Activated CD4-positive, alpha-beta T cell treated with anti-CD3 and anti-CD28 coated beads, Interleukin-2, amount 10 ng/mL, durations not matched to agents 7 days and 5 days (primary cell): Measurements from ENCODE around the gene TENT4A. TPM values are rescaled to one million over a fixed set of nuclear protein-coding genes. Genes with fewer than 3 reads are reported as not detected.

Experiments
- CTCF ChIA-PET: fragments of 350-600 bp; sonication (Branson Sonifier 250); formaldehyde crosslinking; loops from one replicate; lab custom pipeline; 2021; ENCODE audit warnings: antibody characterized with exemption; lab: Charles Lee
- POLR2A ChIA-PET: fragments of 350-600 bp; sonication (Branson Sonifier 250); formaldehyde crosslinking; loops from one replicate; lab custom pipeline; 2021; ENCODE audit warnings: antibody characterized with exemption; lab: Charles Lee
- DNase-seq: peaks from one replicate; pipeline ENCODE4 v3.0.0-alpha.2; 2020
- H3K27ac Mint-ChIP-seq: one replicate; pipeline ENCODE4 v1.8.0; 2021; ENCODE audit warnings: mild to moderate bottlenecking, moderate library complexity, mixed read lengths
- H3K27me3 Mint-ChIP-seq: one replicate; pipeline ENCODE4 v1.8.0; 2021; ENCODE audit warnings: mixed read lengths
- H3K36me3 Mint-ChIP-seq: one replicate; pipeline ENCODE4 v1.8.0; 2021; ENCODE audit warnings: low read depth, mixed read lengths
- H3K4me1 Mint-ChIP-seq: one replicate; pipeline ENCODE4 v1.8.0; 2021; ENCODE audit warnings: mixed read lengths
- H3K4me3 Mint-ChIP-seq: one replicate; pipeline ENCODE4 v1.8.0; 2021; ENCODE audit warnings: mild to moderate bottlenecking, moderate library complexity, mixed read lengths
- H3K9me3 Mint-ChIP-seq: one replicate; pipeline ENCODE4 v1.8.0; 2021; ENCODE audit warnings: mixed read lengths
- total RNA-seq, 2 experiments: library from RNA; stranded (reverse); gene quantifications; one replicate each; pipeline ENCODE4 v1.2.3, GENCODE V29; 2021

The TENT4A gene
- total RNA-seq, 2 experiments from 2014 or later = 37.4 to 41.9 TPM

GRCh38 chr5:6742081-6742758, 29.0 kb downstream of the TENT4A start:
- Mint-ChIP-seq H3K9me3 (no peaks in the 10 kb centered on the region), H3K4me3 (no peak overlapping the region), H3K27ac (no peak overlapping the region), H3K36me3 (peaks cover 46% of the 10 kb centered on the region), H3K4me1 (peaks cover 15% of the 10 kb centered on the region), H3K27me3 (no peaks in the 10 kb centered on the region)
- POLR2A ChIA-PET = no interaction called here
- CTCF ChIA-PET = interaction anchor here (0.7 kb wide), 1 partner anchor 33 kb away, joined by 3 read pairs; no protein-coding TSS in a partner anchor
- DNase-seq = no peak

GRCh38 chr5:6743161-6743560, 29.9 kb downstream of the TENT4A start:
- H3K36me3 Mint-ChIP-seq = peaks cover 47% of the 10 kb centered on the region
- no peak overlapping the region for H3K4me3 Mint-ChIP-seq
- POLR2A ChIA-PET = no interaction called here
- H3K27ac Mint-ChIP-seq = peak overlapping the region; percentile 66
- DNase-seq = no peak
- no peaks in the 10 kb centered on the region for H3K27me3 Mint-ChIP-seq
- CTCF ChIA-PET = no interaction called here
- H3K4me1 Mint-ChIP-seq = peaks cover 10% of the 10 kb centered on the region
- no peaks in the 10 kb centered on the region for H3K9me3 Mint-ChIP-seq

- no peak overlapping the region for H3K27ac Mint-ChIP-seq
- no peak for DNase-seq
- peaks cover 50% of the 10 kb centered on the region for H3K36me3 Mint-ChIP-seq
- POLR2A ChIA-PET = no interaction called here
- no peaks in the 10 kb centered on the region for H3K27me3 Mint-ChIP-seq
- H3K4me3 Mint-ChIP-seq = no peak overlapping the region
- CTCF ChIA-PET = interaction anchor here (0.6 to 1.8 kb wide), 9 partner anchors 9 to 465 kb away, joined by 3 to 12 read pairs (median 4); no protein-coding TSS in a partner anchor
- H3K9me3 Mint-ChIP-seq = no peaks in the 10 kb centered on the region
- H3K4me1 Mint-ChIP-seq = no peaks in the 10 kb centered on the region
Measured at GRCh38 chr5:6744841-6745705, 31.8 kb downstream of the TENT4A start.

GRCh38 chr5:6745706-6746222, 32.5 kb downstream of the TENT4A start:
- no peak overlapping the region for H3K27ac Mint-ChIP-seq
- ChIA-PET CTCF (interaction anchor here (0.7 to 1.8 kb wide), 6 partner anchors 10 to 111 kb away, joined by 3 to 12 read pairs (median 4); no protein-coding TSS in a partner anchor), POLR2A (no interaction called here)
- H3K9me3 Mint-ChIP-seq = no peaks in the 10 kb centered on the region
- peak; percentile 56 for DNase-seq
- peaks cover 52% of the 10 kb centered on the region for H3K36me3 Mint-ChIP-seq
- H3K4me1 Mint-ChIP-seq = peaks cover 3% of the 10 kb centered on the region
- no peak overlapping the region for H3K4me3 Mint-ChIP-seq
- H3K27me3 Mint-ChIP-seq = no peaks in the 10 kb centered on the region

- ChIA-PET POLR2A (no interaction called here), CTCF (interaction anchor here (1.1 to 1.4 kb wide), 2 partner anchors 10 to 71 kb away, joined by 3 to 12 read pairs; no protein-coding TSS in a partner anchor)
- Mint-ChIP-seq H3K9me3 (no peaks in the 10 kb centered on the region), H3K27ac (no peak overlapping the region), H3K36me3 (peaks cover 53% of the 10 kb centered on the region), H3K4me3 (no peak overlapping the region), H3K4me1 (peaks cover 3% of the 10 kb centered on the region), H3K27me3 (no peaks in the 10 kb centered on the region)
- no peak for DNase-seq
Measured at GRCh38 chr5:6746244-6746643, 33.0 kb downstream of the TENT4A start.

- Mint-ChIP-seq H3K9me3 (no peaks in the 10 kb centered on the region), H3K4me3 (no peak overlapping the region), H3K27ac (no peak overlapping the region), H3K36me3 (peaks cover 59% of the 10 kb centered on the region), H3K4me1 (peaks cover 3% of the 10 kb centered on the region), H3K27me3 (no peaks in the 10 kb centered on the region)
- ChIA-PET CTCF (interaction anchor here (1.0 kb wide), 1 partner anchor 11 kb away, joined by 3 read pairs; no protein-coding TSS in a partner anchor), POLR2A (interaction anchor here (0.6 kb wide), 1 partner anchor 162 kb away, joined by 5 read pairs; no protein-coding TSS in a partner anchor)
- DNase-seq = no peak
Measured at GRCh38 chr5:6747103-6747502, 33.9 kb downstream of the TENT4A start.

GRCh38 chr5:6748142-6748541, 34.9 kb downstream of the TENT4A start:
- no peak for DNase-seq
- POLR2A ChIA-PET = no interaction called here
- Mint-ChIP-seq H3K27me3 (no peaks in the 10 kb centered on the region), H3K27ac (no peak overlapping the region), H3K4me3 (no peak overlapping the region), H3K36me3 (peaks cover 66% of the 10 kb centered on the region), H3K4me1 (peaks cover 3% of the 10 kb centered on the region), H3K9me3 (no peaks in the 10 kb centered on the region)
- CTCF ChIA-PET = no interaction called here

- no peaks in the 10 kb centered on the region for H3K27me3 Mint-ChIP-seq
- no peak overlapping the region for H3K27ac Mint-ChIP-seq
- POLR2A ChIA-PET = no interaction called here
- H3K4me3 Mint-ChIP-seq = no peak overlapping the region
- peaks cover 3% of the 10 kb centered on the region for H3K4me1 Mint-ChIP-seq
- no peak for DNase-seq
- H3K9me3 Mint-ChIP-seq = no peaks in the 10 kb centered on the region
- CTCF ChIA-PET = interaction anchor here (0.9 to 1.1 kb wide), 2 partner anchors 12 to 120 kb away, joined by 3 read pairs; no protein-coding TSS in a partner anchor
- H3K36me3 Mint-ChIP-seq = peaks cover 69% of the 10 kb centered on the region
Measured at GRCh38 chr5:6749026-6749716, 35.9 kb downstream of the TENT4A start.

GRCh38 chr5:6750142-6750840, 37.1 kb downstream of the TENT4A start:
- no peak overlapping the region for H3K27ac Mint-ChIP-seq
- H3K4me1 Mint-ChIP-seq = peaks cover 3% of the 10 kb centered on the region
- CTCF ChIA-PET = interaction anchor here (0.6 kb wide), 1 partner anchor 1366 kb away, joined by 3 read pairs; no protein-coding TSS in a partner anchor

GRCh38 chr5:6750951-6751685, 37.9 kb downstream of the TENT4A start:
- no peaks in the 10 kb centered on the region for H3K27me3 Mint-ChIP-seq
- no peak overlapping the region for H3K4me3 Mint-ChIP-seq
- peaks cover 75% of the 10 kb centered on the region for H3K36me3 Mint-ChIP-seq
- DNase-seq = no peak
- POLR2A ChIA-PET = no interaction called here
- H3K9me3 Mint-ChIP-seq = no peaks in the 10 kb centered on the region
- H3K4me1 Mint-ChIP-seq = peaks cover 3% of the 10 kb centered on the region
- CTCF ChIA-PET = interaction anchor here (0.6 kb wide), 1 partner anchor 1365 kb away, joined by 3 read pairs; no protein-coding TSS in a partner anchor
- no peak overlapping the region for H3K27ac Mint-ChIP-seq

More at GRCh38 chr5:6750142-6750840, 37.1 kb downstream of the TENT4A start:
- peaks cover 74% of the 10 kb centered on the region for H3K36me3 Mint-ChIP-seq
- H3K27me3 Mint-ChIP-seq = no peaks in the 10 kb centered on the region
- POLR2A ChIA-PET = no interaction called here
- no peak for DNase-seq
- H3K9me3 Mint-ChIP-seq = no peaks in the 10 kb centered on the region
- H3K4me3 Mint-ChIP-seq = no peak overlapping the region

GRCh38 chr5:6752236-6752635, 39.0 kb downstream of the TENT4A start:
- ChIA-PET POLR2A (no interaction called here), CTCF (no interaction called here)
- H3K4me1 Mint-ChIP-seq = peaks cover 3% of the 10 kb centered on the region
- H3K9me3 Mint-ChIP-seq = no peaks in the 10 kb centered on the region
- no peak for DNase-seq
- H3K36me3 Mint-ChIP-seq = peaks cover 70% of the 10 kb centered on the region
- H3K27ac Mint-ChIP-seq = no peak overlapping the region
- H3K4me3 Mint-ChIP-seq = no peak overlapping the region
- H3K27me3 Mint-ChIP-seq = no peaks in the 10 kb centered on the region
